Mesendoderm (in vitro differentiated cells): ENCODE measurements around the gene GPR89B. TPM values are rescaled to one million over a fixed set of nuclear protein-coding genes. Genes with fewer than 3 reads are reported as not detected.
"Not testable (repeated sequence)": the region's sequence is repeated elsewhere in the genome, so short reads cannot be mapped to it uniquely, and the experiment has no call there.

ENCODE experiments used
- DNase-seq: peaks from one replicate; pipeline ENCODE4 v3.0.0; 2013
- H2AK5ac ChIP-seq: 2 replicates; pipeline ENCODE4 v1.6.1; 2013; ENCODE audit warnings: low read length, inconsistent platforms
- H2BK120ac ChIP-seq: 2 replicates; pipeline ENCODE4 v1.6.1; 2013; ENCODE audit warnings: low read depth, mild to moderate bottlenecking, low read length, moderate library complexity, mixed read lengths
- H2BK15ac ChIP-seq: replicated peaks from 2 replicates; pipeline ENCODE4 v1.6.1; 2013; ENCODE audit warnings: low read depth, mild to moderate bottlenecking, moderate library complexity
- H2BK5ac ChIP-seq: 2 replicates; pipeline ENCODE4 v1.6.1; 2013; ENCODE audit warnings: low read length, inconsistent platforms
- H3K18ac ChIP-seq: 2 replicates; pipeline ENCODE4 v1.6.1; 2013; ENCODE audit warnings: mild to moderate bottlenecking, low read length, mixed read lengths
- H3K23ac ChIP-seq: one replicate; pipeline ENCODE4 v1.6.1; 2013; ENCODE audit warnings: low read length
- H3K27ac ChIP-seq: 2 replicates; pipeline ENCODE4 v1.5.1; 2013; ENCODE audit warnings: low read depth, mild to moderate bottlenecking, inconsistent platforms, low read length, moderate library complexity
- H3K27me3 ChIP-seq: 2 replicates; pipeline ENCODE4 v1.6.1; 2013; ENCODE audit warnings: low read length, control low read depth, mild to moderate bottlenecking, inconsistent platforms; ENCODE audit not compliant: insufficient read depth, poor library complexity
- H3K36me3 ChIP-seq: 2 replicates; pipeline ENCODE4 v1.6.1; 2013; ENCODE audit warnings: low read length, inconsistent platforms; ENCODE audit not compliant: control insufficient read depth, insufficient read depth
- H3K4ac ChIP-seq: one replicate; pipeline ENCODE4 v1.6.1; 2013; ENCODE audit warnings: low read depth, mild to moderate bottlenecking, low read length, moderate library complexity
- H3K4me1 ChIP-seq: 2 replicates; pipeline ENCODE4 v1.6.1; 2013; ENCODE audit warnings: low read depth, low read length, inconsistent platforms; ENCODE audit not compliant: control insufficient read depth
- H3K4me2 ChIP-seq: 2 replicates; pipeline ENCODE4 v1.6.1; 2013; ENCODE audit warnings: low read length
- H3K4me3 ChIP-seq: 2 replicates; pipeline ENCODE4 v1.5.1; 2013; ENCODE audit warnings: mild to moderate bottlenecking, low read length
- H3K56ac ChIP-seq: one replicate; pipeline ENCODE4 v1.6.1; 2013; ENCODE audit warnings: low read length
- H3K79me1 ChIP-seq: 2 replicates; pipeline ENCODE4 v1.6.1; 2013; ENCODE audit warnings: low read length, inconsistent platforms
- H3K79me2 ChIP-seq: 2 replicates; pipeline ENCODE4 v1.6.1; 2013; ENCODE audit warnings: mild to moderate bottlenecking, low read length; ENCODE audit not compliant: control insufficient read depth, insufficient read depth
- H3K9ac ChIP-seq: 2 replicates; pipeline ENCODE4 v1.6.1; 2013; ENCODE audit warnings: low read length, inconsistent platforms
- H4K5ac ChIP-seq: one replicate; pipeline ENCODE4 v1.6.1; 2013; ENCODE audit warnings: low read length
- H4K8ac ChIP-seq: one replicate; pipeline ENCODE4 v1.6.1; 2013; ENCODE audit warnings: low read depth, mild to moderate bottlenecking, control low read depth, low read length, moderate library complexity
- WGBS: extraction: QIAGEN DNeasy Blood & Tissue Kit; methylation state at CpG from one replicate; pipeline ENCODE4 v1.1.7; 2013; ENCODE audit warnings: low lambda C conversion rate, missing lambda C conversion rate; ENCODE audit not compliant: insufficient coverage; ENCODE audit errors: extremely low coverage; 5-methylcytosine and 5-hydroxymethylcytosine counted together
- polyA plus RNA-seq, 2 experiments: library from polyadenylated mRNA; stranded (reverse); fragments of 200-250 nt; gene quantifications; one replicate each; pipeline ENCODE4 v1.2.3, GENCODE V29; 2013

GPR89B gene
- polyA plus RNA-seq (2013, experiment 1 of 2) = 17.6 TPM
- 16.5 TPM for polyA plus RNA-seq (2013, experiment 2 of 2)

GRCh38 chr1:147928236-147929132 lies at the start of gene GPR89B:
Gene GPR89B (plus strand): TSS chr1:147928420. CDS start chr1:147928537, 117 bp downstream.
- not testable (repeated sequence) for H3K23ac ChIP-seq, H3K4me1 ChIP-seq, H4K5ac ChIP-seq, H3K27me3 ChIP-seq, H2BK120ac ChIP-seq, H2BK5ac ChIP-seq, H2AK5ac ChIP-seq, H3K18ac ChIP-seq, H3K4me2 ChIP-seq, H4K8ac ChIP-seq, H3K27ac ChIP-seq, H3K79me2 ChIP-seq, H2BK15ac ChIP-seq, H3K36me3 ChIP-seq, H3K79me1 ChIP-seq, H3K4ac ChIP-seq
- Histone ChIP-seq H3K56ac (peak within 1 kb of the TSS; percentile 86), H3K4me3 (peak within 1 kb of the TSS; percentile 61), H3K9ac (peak within 1 kb of the TSS; percentile 80)
- no CpG with 5 or more reads among the region's 72 CpGs for WGBS
- peak; percentile 95 for DNase-seq

- no peak overlapping the region for H3K27ac ChIP-seq
- no peak overlapping the region for H2BK15ac ChIP-seq
- H2AK5ac ChIP-seq = no peak overlapping the region
- no peak overlapping the region for H3K9ac ChIP-seq
- no peak overlapping the region for H2BK5ac ChIP-seq
- H3K27me3 ChIP-seq = no peaks in the 10 kb centered on the region
- H3K18ac ChIP-seq = no peak overlapping the region
- no peaks in the 10 kb centered on the region for H3K36me3 ChIP-seq
- DNase-seq = no peak
- no peak overlapping the region for H4K5ac ChIP-seq
- H3K4me2 ChIP-seq = no peak overlapping the region
- no peak overlapping the region for H3K23ac ChIP-seq
- no peaks in the 10 kb centered on the region for H3K4me1 ChIP-seq
- H3K79me2 ChIP-seq = no peaks in the 10 kb centered on the region
- no peak overlapping the region for H2BK120ac ChIP-seq
- no peak overlapping the region for H3K56ac ChIP-seq
- H3K4me3 ChIP-seq = no peak overlapping the region
- no peaks in the 10 kb centered on the region for H3K79me1 ChIP-seq
- no peak overlapping the region for H4K8ac ChIP-seq
- no peak overlapping the region for H3K4ac ChIP-seq
Observed at GRCh38 chr1:147879911-147880310, 48.3 kb upstream of the GPR89B start.

GRCh38 chr1:147882535-147882934 lies 45.7 kb upstream of the GPR89B start:
- Histone ChIP-seq H3K4ac (no peak overlapping the region), H3K56ac (no peak overlapping the region), H2AK5ac (no peak overlapping the region), H3K79me2 (no peaks in the 10 kb centered on the region), H3K18ac (no peak overlapping the region), H3K4me2 (no peak overlapping the region), H3K27ac (no peak overlapping the region), H4K5ac (no peak overlapping the region), H3K79me1 (no peaks in the 10 kb centered on the region), H3K4me3 (no peak overlapping the region), H2BK5ac (no peak overlapping the region), H3K9ac (no peak overlapping the region), H3K36me3 (no peaks in the 10 kb centered on the region), H3K27me3 (no peaks in the 10 kb centered on the region), H3K23ac (no peak overlapping the region), H4K8ac (no peak overlapping the region), H3K4me1 (no peaks in the 10 kb centered on the region), H2BK120ac (no peak overlapping the region), H2BK15ac (no peak overlapping the region)
- WGBS = no CpG with 5 or more reads among the region's 2 CpGs
- no peak for DNase-seq

GRCh38 chr1:147890177-147890790 lies 37.9 kb upstream of the GPR89B start:
- Histone ChIP-seq H3K4me3 (no peak overlapping the region), H3K9ac (no peak overlapping the region), H3K27me3 (no peaks in the 10 kb centered on the region), H2BK120ac (peak overlapping the region; percentile 94), H2BK15ac (no peak overlapping the region), H2BK5ac (no peak overlapping the region), H3K18ac (peak overlapping the region; percentile 94), H3K27ac (no peak overlapping the region), H3K56ac (peak overlapping the region; percentile 79), H3K4ac (no peak overlapping the region), H2AK5ac (no peak overlapping the region), H3K79me1 (no peaks in the 10 kb centered on the region), H3K4me2 (no peak overlapping the region), H3K79me2 (no peaks in the 10 kb centered on the region), H4K8ac (no peak overlapping the region), H3K36me3 (no peaks in the 10 kb centered on the region), H4K5ac (no peak overlapping the region), H3K4me1 (no peaks in the 10 kb centered on the region), H3K23ac (no peak overlapping the region)
- no CpG with 5 or more reads among the region's 12 CpGs for WGBS
- peak; percentile 89 for DNase-seq

GRCh38 chr1:147891088-147891487 lies 37.1 kb upstream of the GPR89B start:
- no peak overlapping the region for H3K27ac ChIP-seq
- H3K27me3 ChIP-seq = no peaks in the 10 kb centered on the region
- H3K18ac ChIP-seq = no peak overlapping the region
- H3K79me2 ChIP-seq = no peaks in the 10 kb centered on the region
- H3K79me1 ChIP-seq = no peaks in the 10 kb centered on the region
- no peaks in the 10 kb centered on the region for H3K4me1 ChIP-seq
- H3K4me2 ChIP-seq = no peak overlapping the region
- H2BK120ac ChIP-seq = no peak overlapping the region
- DNase-seq = no peak
- no peaks in the 10 kb centered on the region for H3K36me3 ChIP-seq
- no peak overlapping the region for H4K5ac ChIP-seq
- H3K56ac ChIP-seq = no peak overlapping the region
- H3K9ac ChIP-seq = no peak overlapping the region
- H3K4ac ChIP-seq = no peak overlapping the region
- WGBS = no CpG with 5 or more reads among the region's 5 CpGs
- H3K23ac ChIP-seq = no peak overlapping the region
- H3K4me3 ChIP-seq = no peak overlapping the region
- no peak overlapping the region for H4K8ac ChIP-seq
- H2AK5ac ChIP-seq = peak overlapping the region; percentile 43
- no peak overlapping the region for H2BK15ac ChIP-seq
- no peak overlapping the region for H2BK5ac ChIP-seq
